Fibroblast of skin of right biceps (primary cell): ENCODE measurements around the gene CEP68.

Experiments
- DNase-seq: peaks from one replicate; pipeline ENCODE4 v3.0.0-alpha.2; 2013

CEP68 gene

GRCh38 chr2:65133626-65134025, 77.4 kb downstream of the CEP68 start:
- DNase-seq: no peak

- DNase-seq: no peak
Measured at GRCh38 chr2:65134158-65134557, 77.9 kb downstream of the CEP68 start.

GRCh38 chr2:65136253-65136652, 80.0 kb downstream of the CEP68 start:
- DNase-seq: no peak
